ENCODE results near the gene TSPAN18. TPM values are rescaled to one million over a fixed set of nuclear protein-coding genes. Genes with fewer than 3 reads are reported as not detected.

TSPAN18 gene
- total and polyA plus RNA-seq, 10 of the 15 experiments (the other 5 are each of a cell fraction or from before 2014, with no cell fraction given), result 0.02 to 0.77 (median 0.13) TPM; not detected in 1

GRCh38 chr11:44959064-44959463 is 232.3 kb downstream of the TSPAN18 start (continued):
- no peak for TF ChIP-seq CBX3 (IDR thresholded peaks at IDR 0.05; ENCODE audit: borderline replicate concordance, low read depth)
- TF ChIP-seq ELK1 (IDR thresholded peaks at IDR 0.05; ENCODE audit: low read depth, low read length), result no peak
- no peak for TF ChIP-seq ATF2 (IDR thresholded peaks at IDR 0.05; ENCODE audit: low read length)
- no peak for TF ChIP-seq SUZ12 (IDR thresholded peaks at IDR 0.05; ENCODE audit: unreplicated experiment)

GRCh38 chr11:44960200-44960845 is 233.6 kb downstream of the TSPAN18 start:
- H3K79me2 ChIP-seq (ENCODE audit: control insufficient read depth, insufficient read depth, low read length), result no peaks in the 10 kb centered on the region
- H3K4me3 ChIP-seq, result no peak overlapping the region
- H3K27me3 ChIP-seq (replicated peaks in 1 of 2; ENCODE audit: control insufficient read depth in 2 of 2, insufficient read depth in 2 of 2, low read length in 1 of 2), result peaks cover 0 to 8% of the 10 kb centered on the region in 2 experiments; a peak in 2 of 4 replicates
- H3K36me3 ChIP-seq (ENCODE audit: control insufficient read depth in 2 of 2, insufficient read depth in 2 of 2, low read length in 1 of 2), result no peaks in the 10 kb centered on the region
- WGBS (ENCODE audit: insufficient coverage, insufficient replicate concordance, low lambda C conversion rate, missing lambda C conversion rate), result 32% methylated on average over 7 of the region's 7 CpGs
- ChIA-PET CTCF (no interaction called here), RAD21 (ENCODE audit: unreplicated experiment) (no interaction called here), POLR2A (interaction anchor here (0.6 kb wide), 1 partner anchor 387 kb away, joined by 4 read pairs; no protein-coding TSS in a partner anchor), SMC1A (ENCODE audit: uncharacterized antibody, unreplicated experiment) (no interaction called here)
- no peak overlapping the region for H3K9ac ChIP-seq (ENCODE audit: control insufficient read depth, insufficient read depth, low read length)
- intact Hi-C loops (cut with micrococcal nuclease; ENCODE audit: unreplicated experiment), result no loop called here
- H3K4me1 ChIP-seq (ENCODE audit: control insufficient read depth, insufficient read depth, low read length), result no peaks in the 10 kb centered on the region
- H3K4me2 ChIP-seq (ENCODE audit: control insufficient read depth, insufficient read depth), result no peak overlapping the region
- no peak for DNase-seq (ENCODE audit: low read depth, low spot score)
- H3K27ac ChIP-seq (ENCODE audit: control insufficient read depth, insufficient read depth), result no peak overlapping the region
- BruUV-seq (replicated peaks), result no TSS peak
- TF ChIP-seq NRF1 (conservative IDR thresholded peaks at IDR 0.05; ENCODE audit: low read depth, low read length) (no peak), IRF3 (IDR thresholded peaks at IDR 0.05) (no peak), TARDBP (IDR thresholded peaks at IDR 0.05; ENCODE audit: borderline replicate concordance) (no peak), RAD51 (IDR thresholded peaks at IDR 0.05) (no peak), CBFB (IDR thresholded peaks at IDR 0.05; ENCODE audit: low read depth) (no peak), NKRF (conservative IDR thresholded peaks at IDR 0.05) (no peak), CREM (IDR thresholded peaks at IDR 0.05; ENCODE audit: low read depth) (no peak), NFYB (IDR thresholded peaks at IDR 0.05; ENCODE audit: insufficient read depth, low read depth, low read length) (no peak), ESRRA (IDR thresholded peaks at IDR 0.05; ENCODE audit: low read length) (no peak)
- no peak for ATAC-seq
- in situ Hi-C loops (cut with MboI), result no loop called here
- FAIRE-seq, result no peak
- no peaks in the 10 kb centered on the region for H4K20me1 ChIP-seq (ENCODE audit: control insufficient read depth, insufficient read depth)
- H3K9me3 ChIP-seq (replicated peaks; ENCODE audit: control insufficient read depth, insufficient read depth, low read length), result no peaks in the 10 kb centered on the region
- no peak overlapping the region for H2AFZ ChIP-seq (ENCODE audit: control insufficient read depth, low read depth, low read length)
